Measurements from ENCODE around the gene CCND1.

- no peak for TF ChIP-seq POLR2A (IDR thresholded peaks at IDR 0.05)
- no peak for TF ChIP-seq CTCF (IDR thresholded peaks at IDR 0.05)
- TF ChIP-seq POLR2AphosphoS5 (IDR thresholded peaks at IDR 0.05; ENCODE audit: insufficient read depth in 1 of 2, low read depth in 1 of 2): no peak
Observed at GRCh38 chr11:69624293-69624692, 16.7 kb upstream of the CCND1 start.

Data from vagina (tissue), 2 donors.